Body of pancreas (tissue), 4 donors: ENCODE measurements around the gene APOB.

ENCODE experiments used
- POLR2A ChIP-seq, 3 donors: fragments of 450-650 bp; IDR thresholded peaks; one replicate each; pipeline ENCODE4 v1.6.1; 2016; ENCODE audit warnings: antibody characterized with exemption in 3 of 3, mild to moderate bottlenecking in 2 of 3
- TF ChIP-seq, protein P1 (sequence below), 7 experiments: fragments of 450-650 bp in 4 of 7; fragments of 200-600 bp in 3 of 7; sonication (generic) in 3 of 7; IDR thresholded peaks; one replicate each; pipeline ENCODE4 v1.5.1; 2016 to 2019; ENCODE audit warnings: antibody characterized with exemption in 7 of 7

DNA sequence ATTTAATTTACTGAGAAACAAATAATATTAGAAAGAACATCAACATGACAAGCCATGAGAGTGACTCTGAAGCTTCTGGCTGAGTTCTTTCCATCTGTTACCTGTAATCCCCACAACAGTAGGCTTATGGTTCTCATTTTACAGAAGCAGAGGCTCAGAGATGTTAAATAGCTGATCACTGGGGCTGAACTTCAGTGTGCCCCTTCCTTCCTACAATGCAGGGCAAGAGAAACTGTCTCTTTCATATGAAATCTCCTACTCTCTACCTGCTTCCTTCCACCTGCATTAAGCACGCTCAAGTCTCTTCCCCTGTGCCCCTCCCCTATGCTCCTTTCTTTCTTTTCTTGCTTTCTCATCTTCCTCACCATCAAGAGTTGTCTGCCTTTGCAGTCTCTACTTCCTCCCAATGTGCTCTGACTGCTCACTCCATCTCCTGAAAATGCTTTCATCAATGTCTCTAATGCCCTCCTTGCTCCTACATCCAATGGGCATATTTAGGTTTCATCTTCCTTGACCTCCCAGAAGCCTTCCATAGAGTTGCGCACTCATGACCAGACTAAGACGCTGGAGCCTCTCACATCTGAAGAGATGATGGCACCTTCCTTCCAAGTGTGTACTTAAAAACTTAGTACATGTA lies 23.7 kb downstream of the APOB start:
- TF ChIP-seq, protein P1, sequence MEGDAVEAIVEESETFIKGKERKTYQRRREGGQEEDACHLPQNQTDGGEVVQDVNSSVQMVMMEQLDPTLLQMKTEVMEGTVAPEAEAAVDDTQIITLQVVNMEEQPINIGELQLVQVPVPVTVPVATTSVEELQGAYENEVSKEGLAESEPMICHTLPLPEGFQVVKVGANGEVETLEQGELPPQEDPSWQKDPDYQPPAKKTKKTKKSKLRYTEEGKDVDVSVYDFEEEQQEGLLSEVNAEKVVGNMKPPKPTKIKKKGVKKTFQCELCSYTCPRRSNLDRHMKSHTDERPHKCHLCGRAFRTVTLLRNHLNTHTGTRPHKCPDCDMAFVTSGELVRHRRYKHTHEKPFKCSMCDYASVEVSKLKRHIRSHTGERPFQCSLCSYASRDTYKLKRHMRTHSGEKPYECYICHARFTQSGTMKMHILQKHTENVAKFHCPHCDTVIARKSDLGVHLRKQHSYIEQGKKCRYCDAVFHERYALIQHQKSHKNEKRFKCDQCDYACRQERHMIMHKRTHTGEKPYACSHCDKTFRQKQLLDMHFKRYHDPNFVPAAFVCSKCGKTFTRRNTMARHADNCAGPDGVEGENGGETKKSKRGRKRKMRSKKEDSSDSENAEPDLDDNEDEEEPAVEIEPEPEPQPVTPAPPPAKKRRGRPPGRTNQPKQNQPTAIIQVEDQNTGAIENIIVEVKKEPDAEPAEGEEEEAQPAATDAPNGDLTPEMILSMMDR (IDR thresholded peaks at IDR 0.05) = no peak
- TF ChIP-seq POLR2A (IDR thresholded peaks at IDR 0.05) = no peak
